Testis (tissue), 3 donors: ENCODE measurements around the gene PLA1A. TPM values are rescaled to one million over a fixed set of nuclear protein-coding genes. Genes with fewer than 3 reads are reported as not detected.

Experiments used
- DNase-seq: peaks from one replicate; pipeline ENCODE4 v3.0.0-alpha.2; 2019
- H3K27ac ChIP-seq, 2 donors: fragments of 200-600 bp; sonication (generic); one replicate each; pipeline ENCODE4 v1.5.1; 2019
- H3K27me3 ChIP-seq: fragments of 200-600 bp; sonication (generic); one replicate; pipeline ENCODE4 v1.5.1; 2019
- H3K36me3 ChIP-seq: fragments of 200-600 bp; sonication (generic); one replicate; pipeline ENCODE4 v1.5.1; 2017; ENCODE audit warnings: low read depth; ENCODE audit errors: missing control alignments
- H3K4me1 ChIP-seq: fragments of 200-600 bp; sonication (generic); one replicate; pipeline ENCODE4 v1.5.1; 2019
- H3K4me3 ChIP-seq, 2 donors: fragments of 200-600 bp; sonication (generic); one replicate each; pipeline ENCODE4 v1.5.1; 2017 to 2019
- H3K9me3 ChIP-seq: fragments of 200-600 bp; sonication (generic); one replicate; pipeline ENCODE4 v1.5.1; 2017
- CTCF ChIP-seq, 3 experiments: fragments of 450-650 bp in 2 of 3; fragments of 200-600 bp in 1 of 3; sonication (generic) in 1 of 3; IDR thresholded peaks; one replicate each; pipeline ENCODE4 v1.5.1; 2016 to 2019; ENCODE audit warnings: antibody characterized with exemption in 3 of 3, mild to moderate bottlenecking in 2 of 3, moderate library complexity in 1 of 3
- POLR2A ChIP-seq: fragments of 450-650 bp; IDR thresholded peaks from one replicate; pipeline ENCODE4 v1.6.1; 2017; ENCODE audit warnings: antibody characterized with exemption, mild to moderate bottlenecking, moderate library complexity
- WGBS, 2 donors: methylation state at CpG; one replicate each; pipeline ENCODE4 v1.1.5; 2018; 5-methylcytosine and 5-hydroxymethylcytosine counted together
- intact Hi-C: fragments of 100-400 bp; cut with DNase I; formaldehyde crosslinking; loops from one replicate; pipeline ENCODE4 v1.15.1; 2023; ENCODE audit warnings: low total_unique reads
- polyA plus RNA-seq: library from polyadenylated mRNA; stranded (reverse); fragments of 350-450 nt; fragmentation: Illumina TruSeq; extraction: RNeasy Lipid Tissue Mini Kit (QIAGEN cat#74804); gene quantifications from one replicate; pipeline ENCODE4 v1.2.3, GENCODE V29; 2014; ENCODE audit warnings: low read depth, low replicate concordance; ENCODE audit not compliant: insufficient read depth
- total RNA-seq, 2 donors: library from RNA; depleted of rRNA; stranded (reverse); fragments of >200 nt; gene quantifications; one replicate each; pipeline ENCODE4 v1.2.3, GENCODE V29; 2016

The PLA1A gene
- total and polyA plus RNA-seq, 3 donors from 2014 or later: 0.87 to 8.7 (median 2.7) TPM

- Histone ChIP-seq H3K27ac (no peak overlapping the region), H3K27me3 (no peaks in the 10 kb centered on the region), H3K4me1 (no peaks in the 10 kb centered on the region), H3K4me3 (no peak overlapping the region), H3K9me3 (no peaks in the 10 kb centered on the region), H3K36me3 (no peaks in the 10 kb centered on the region)
- DNase-seq: no peak
- 84 to 89% methylated on average over 6 of the region's 6 CpGs for WGBS, 2 donors
- TF ChIP-seq POLR2A: no peak
- TF ChIP-seq CTCF (IDR thresholded peaks at IDR 0.05): no peak
- intact Hi-C loops: no loop called here
Measured at GRCh38 chr3:119608405-119609000, 10.8 kb downstream of the PLA1A start.

GRCh38 chr3:119609301-119609700, 11.6 kb downstream of the PLA1A start:
- intact Hi-C loops: no loop called here
- WGBS, 2 donors: 53 to 67% methylated on average over 5 to 6 of the region's 6 CpGs

GRCh38 chr3:119611664-119612063, 14.0 kb downstream of the PLA1A start:
- intact Hi-C loops: no loop called here
- Histone ChIP-seq H3K4me3 (no peak overlapping the region), H3K27me3 (no peaks in the 10 kb centered on the region), H3K27ac (no peak overlapping the region), H3K4me1 (no peaks in the 10 kb centered on the region), H3K9me3 (no peaks in the 10 kb centered on the region), H3K36me3 (no peaks in the 10 kb centered on the region)
- 91 to 98% methylated on average over 1 of the region's 1 CpG for WGBS, 2 donors
- no peak for TF ChIP-seq CTCF (IDR thresholded peaks at IDR 0.05)
- TF ChIP-seq POLR2A: no peak
- no peak for DNase-seq

More at GRCh38 chr3:119609301-119609700, 11.6 kb downstream of the PLA1A start:
- no peak overlapping the region for H3K4me3 ChIP-seq
- no peaks in the 10 kb centered on the region for H3K4me1 ChIP-seq
- TF ChIP-seq POLR2A (no peak), CTCF (IDR thresholded peaks at IDR 0.05) (no peak)
- no peak for DNase-seq
- no peak overlapping the region for H3K27ac ChIP-seq
- H3K9me3 ChIP-seq: no peaks in the 10 kb centered on the region
- H3K36me3 ChIP-seq: no peaks in the 10 kb centered on the region
- H3K27me3 ChIP-seq: no peaks in the 10 kb centered on the region

GRCh38 chr3:119613201-119613600, 15.5 kb downstream of the PLA1A start:
- no peaks in the 10 kb centered on the region for H3K27me3 ChIP-seq
- TF ChIP-seq CTCF (IDR thresholded peaks at IDR 0.05): no peak
- WGBS, 2 donors: 100% methylated on average over 1 of the region's 1 CpG
- H3K36me3 ChIP-seq: no peaks in the 10 kb centered on the region
- intact Hi-C loops: no loop called here
- no peak overlapping the region for H3K27ac ChIP-seq
- no peaks in the 10 kb centered on the region for H3K4me1 ChIP-seq
- DNase-seq: no peak
- no peaks in the 10 kb centered on the region for H3K9me3 ChIP-seq
- H3K4me3 ChIP-seq: no peak overlapping the region

- intact Hi-C loops: no loop called here
- WGBS, 2 donors: 80 to 96% methylated on average over 4 of the region's 4 CpGs
- H3K4me3 ChIP-seq: no peak overlapping the region
- no peaks in the 10 kb centered on the region for H3K9me3 ChIP-seq
- no peaks in the 10 kb centered on the region for H3K4me1 ChIP-seq
- DNase-seq: no peak
- no peak overlapping the region for H3K27ac ChIP-seq
- H3K27me3 ChIP-seq: no peaks in the 10 kb centered on the region
- TF ChIP-seq CTCF (IDR thresholded peaks at IDR 0.05): no peak
- TF ChIP-seq POLR2A: no peak
- no peaks in the 10 kb centered on the region for H3K36me3 ChIP-seq
Measured at GRCh38 chr3:119613872-119614271, 16.2 kb downstream of the PLA1A start.
